AG20443 (cell line): Measurements from ENCODE around the gene MLKL.

ENCODE experiments used
- DNase-seq: peaks from one replicate; pipeline ENCODE4 v3.0.0; 2012; ENCODE audit warnings: low spot score, mixed read lengths

Gene MLKL

GRCh38 chr16:74650966-74651567 is 49.6 kb downstream of the MLKL start:
- DNase-seq = no peak

GRCh38 chr16:74649839-74650504 is 50.7 kb downstream of the MLKL start:
- no peak for DNase-seq

- no peak for DNase-seq
Measured at GRCh38 chr16:74641969-74642368, 58.7 kb downstream of the MLKL start.

- DNase-seq = no peak
Measured at GRCh38 chr16:74637742-74638453, 62.8 kb downstream of the MLKL start.

- DNase-seq = no peak
Measured at GRCh38 chr16:74635303-74635702, 65.4 kb downstream of the MLKL start.

GRCh38 chr16:74633686-74634085 is 67.0 kb downstream of the MLKL start:
- no peak for DNase-seq

- no peak for DNase-seq
Measured at GRCh38 chr16:74627506-74628220, 73.0 kb downstream of the MLKL start.

- no peak for DNase-seq
Measured at GRCh38 chr16:74626741-74627416, 73.8 kb downstream of the MLKL start.

GRCh38 chr16:74625500-74626350 is 74.9 kb downstream of the MLKL start:
- DNase-seq = no peak

GRCh38 chr16:74623839-74624235 is 76.8 kb downstream of the MLKL start:
- no peak for DNase-seq

- peak; percentile 58 for DNase-seq
Measured at GRCh38 chr16:74623214-74623838, 77.3 kb downstream of the MLKL start.

- no peak for DNase-seq
Measured at GRCh38 chr16:74622005-74622404, 78.7 kb downstream of the MLKL start.
